BJ (cell line): ENCODE data around the gene BCAT1. TPM values are rescaled to one million over a fixed set of nuclear protein-coding genes. Genes with fewer than 3 reads are reported as not detected.
"Not testable (repeated sequence)": the region's sequence is repeated elsewhere in the genome, so short reads cannot be mapped to it uniquely, and the experiment has no call there.

Source experiments
- CTCF ChIA-PET: fragments of 350-600 bp; formaldehyde crosslinking; extraction: SDS; loops from one replicate; lab custom pipeline; 2021; ENCODE audit warnings: antibody characterized with exemption, inconsistent platforms; lab: Yijun Ruan, JAX
- POLR2A ChIA-PET: fragments of 300-600 bp; sonication (Branson Sonifier 250); formaldehyde crosslinking; extraction: SDS; loops from one replicate; lab custom pipeline; 2021; ENCODE audit warnings: antibody characterized with exemption; lab: Charles Lee
- DNase-seq: peaks from one replicate; pipeline ENCODE4 v3.0.0-alpha.2; 2011; ENCODE audit warnings: low read depth
- H3K27me3 ChIP-seq: 2 replicates; pipeline ENCODE4 v1.6.0; 2011; ENCODE audit warnings: low read length; ENCODE audit not compliant: control insufficient read depth, insufficient read depth
- H3K36me3 ChIP-seq: 2 replicates; pipeline ENCODE4 v1.5.1; 2011; ENCODE audit warnings: low read length; ENCODE audit not compliant: control insufficient read depth, insufficient read depth
- H3K4me3 ChIP-seq: 2 replicates; pipeline ENCODE4 v1.5.1; 2011; ENCODE audit warnings: low read depth, mild to moderate bottlenecking, control low read depth, low read length
- CTCF ChIP-seq: IDR thresholded peaks from 2 replicates; pipeline ENCODE4 v1.5.1; 2011; ENCODE audit warnings: low read depth, mild to moderate bottlenecking, control low read depth, inconsistent platforms, low read length, moderate library complexity; ENCODE audit not compliant: insufficient read depth
- polyA plus RNA-seq: library from polyadenylated mRNA; depleted of rRNA; stranded (reverse); fragments of >200 nt; gene quantifications from 2 replicates; pipeline ENCODE4 v1.2.3, GENCODE V29; 2011

The BCAT1 gene
- polyA plus RNA-seq, 1 experiment: 13.2 TPM

GRCh38 chr12:24852420-24852819 lies 96.5 kb downstream of the BCAT1 start:
- DNase-seq: no peak
- CTCF ChIA-PET: interaction anchor here (0.6 to 1.9 kb wide), 3 partner anchors 9 to 106 kb away, joined by 3 to 6 read pairs (median 3); no protein-coding TSS in a partner anchor
- Histone ChIP-seq H3K4me3 (no peak overlapping the region), H3K27me3 (no peaks in the 10 kb centered on the region), H3K36me3 (no peaks in the 10 kb centered on the region; the same call in 1 of the 2 replicates)
- POLR2A ChIA-PET: no interaction called here
- TF ChIP-seq CTCF: peak; percentile 30; the same call in 1 of the 2 replicates

GRCh38 chr12:24851883-24852282 lies 97.0 kb downstream of the BCAT1 start:
- H3K27me3 ChIP-seq, DNase-seq, H3K36me3 ChIP-seq, H3K4me3 ChIP-seq, POLR2A ChIA-PET: not testable (repeated sequence)
- CTCF ChIA-PET: interaction anchor here (0.9 to 1.9 kb wide), 2 partner anchors 9 to 18 kb away, joined by 3 to 6 read pairs; no protein-coding TSS in a partner anchor

- TF ChIP-seq CTCF: no peak
- no peak overlapping the region for H3K4me3 ChIP-seq
- no peaks in the 10 kb centered on the region for H3K27me3 ChIP-seq
- POLR2A ChIA-PET: no interaction called here
- no peak for DNase-seq
- CTCF ChIA-PET: interaction anchor here (2.1 kb wide), 1 partner anchor 11 kb away, joined by 8 read pairs; no protein-coding TSS in a partner anchor
- no peaks in the 10 kb centered on the region; the same call in 1 of the 2 replicates for H3K36me3 ChIP-seq
These were observed 97.6 kb downstream of the BCAT1 start for GRCh38 chr12:24851341-24851740.

GRCh38 chr12:24850496-24850895 lies 98.4 kb downstream of the BCAT1 start:
- no peaks in the 10 kb centered on the region; the same call in 1 of the 2 replicates for H3K36me3 ChIP-seq
- CTCF ChIA-PET: interaction anchor here (2.1 kb wide), 1 partner anchor 10 kb away, joined by 8 read pairs; no protein-coding TSS in a partner anchor
- POLR2A ChIA-PET: no interaction called here
- TF ChIP-seq CTCF: no peak
- DNase-seq: no peak
- H3K4me3 ChIP-seq: no peak overlapping the region
- H3K27me3 ChIP-seq: no peaks in the 10 kb centered on the region

- Histone ChIP-seq H3K36me3 (no peaks in the 10 kb centered on the region; the same call in 1 of the 2 replicates), H3K27me3 (no peaks in the 10 kb centered on the region), H3K4me3 (no peak overlapping the region)
- ChIA-PET CTCF (interaction anchor here (0.8 kb wide), 1 partner anchor 101 kb away, joined by 3 read pairs; no protein-coding TSS in a partner anchor), POLR2A (no interaction called here)
- no peak for DNase-seq
- no peak for TF ChIP-seq CTCF
These were observed 99.9 kb downstream of the BCAT1 start for GRCh38 chr12:24848941-24849477.
